ENCODE results near the gene KCTD17. TPM values are rescaled to one million over a fixed set of nuclear protein-coding genes. Genes with fewer than 3 reads are reported as not detected.

Gene KCTD17
- total and polyA plus RNA-seq, 2 donors from 2014 or later: 9.6 to 13.9 TPM

DNA sequence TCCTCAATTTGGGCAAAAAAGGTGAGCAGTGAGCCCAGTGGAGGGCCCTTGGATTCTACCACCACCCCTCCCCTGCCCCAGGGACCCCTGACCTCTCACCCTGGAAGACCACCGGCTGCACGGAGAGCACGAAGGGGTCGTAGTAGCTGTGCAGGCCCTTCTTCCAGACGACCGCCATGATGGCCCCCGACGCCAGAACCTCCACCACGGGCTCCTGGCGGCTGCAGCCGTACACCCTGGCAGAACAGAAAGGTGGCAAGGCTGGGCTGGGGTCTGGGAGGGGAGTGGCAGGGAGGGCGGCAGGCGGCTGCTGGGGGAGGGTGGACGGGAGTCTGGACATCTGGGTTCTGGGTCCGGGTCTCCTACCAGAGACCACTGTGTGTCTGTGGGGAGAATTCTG lies 34.6 kb downstream of the KCTD17 start:
- H3K9ac ChIP-seq (ENCODE audit: low read length in 3 of 3): no peak overlapping the region
- no peak for DNase-seq
- H3K4me1 ChIP-seq (ENCODE audit: control insufficient read depth in 2 of 3, insufficient read depth in 2 of 3, low read depth in 1 of 3, low read length in 3 of 3): no peaks in the 10 kb centered on the region
- H3K27me3 ChIP-seq (ENCODE audit: control insufficient read depth, insufficient read depth, low read length): no peaks in the 10 kb centered on the region
- H3K36me3 ChIP-seq (ENCODE audit: control insufficient read depth in 2 of 3, insufficient read depth in 3 of 3, low read length in 3 of 3): no peaks in the 10 kb centered on the region
- H3K4me3 ChIP-seq (ENCODE audit: low read length in 3 of 3): no peak overlapping the region
- intact Hi-C loops (cut with DNase I): loop anchor here (10.0 kb wide), 1 partner anchor 119 kb away; no protein-coding TSS in a partner anchor
- no peak for FAIRE-seq
- no peak for TF ChIP-seq CTCF (IDR thresholded peaks at IDR 0.05; ENCODE audit: borderline replicate concordance, extremely low read depth, insufficient read depth)
- H3K27ac ChIP-seq (ENCODE audit: low read depth in 2 of 2, low read length in 2 of 2): no peak overlapping the region
- H3K9me3 ChIP-seq (ENCODE audit: control insufficient read depth in 2 of 3, insufficient read depth in 1 of 3, low read length in 3 of 3): no peaks in the 10 kb centered on the region

DNA sequence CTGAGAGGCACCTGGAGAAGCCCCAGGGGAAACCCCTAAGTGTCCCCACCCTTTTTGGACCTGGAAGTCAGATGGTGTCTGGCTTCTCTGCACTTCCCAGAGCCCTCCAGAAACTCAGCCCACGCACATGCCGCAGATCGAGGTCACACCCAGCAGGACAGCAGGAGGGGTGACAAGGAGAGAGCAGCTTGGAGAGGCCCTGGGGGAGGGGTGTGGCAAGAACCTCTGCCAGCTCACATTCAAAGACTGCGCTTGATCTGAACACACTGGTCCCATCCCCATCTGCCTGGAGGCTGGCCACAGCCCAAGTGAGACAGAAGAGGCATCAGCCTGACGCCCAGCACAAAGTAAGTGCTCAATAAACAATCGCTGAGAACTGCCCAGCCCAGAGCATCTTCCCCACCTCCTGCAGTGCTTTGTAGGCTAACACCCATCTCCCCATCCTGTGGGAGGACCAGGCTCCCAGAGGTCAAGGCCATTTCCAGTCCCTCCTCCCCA lies 36.6 kb downstream of the KCTD17 start:
- FAIRE-seq: no peak

GRCh38 chr22:37088750-37089408 lies 37.3 kb downstream of the KCTD17 start:
- TF ChIP-seq CTCF (IDR thresholded peaks at IDR 0.05; ENCODE audit: borderline replicate concordance, extremely low read depth, insufficient read depth): no peak
- intact Hi-C loops (cut with DNase I): loop anchor here (10.0 kb wide), 1 partner anchor 116 kb away; no protein-coding TSS in a partner anchor

More for the DNA sequence above, 36.6 kb downstream of the KCTD17 start:
- DNase-seq: no peak
- H3K9me3 ChIP-seq (ENCODE audit: control insufficient read depth in 2 of 3, insufficient read depth in 1 of 3, low read length in 3 of 3): no peaks in the 10 kb centered on the region
- no peaks in the 10 kb centered on the region for H3K36me3 ChIP-seq (ENCODE audit: control insufficient read depth in 2 of 3, insufficient read depth in 3 of 3, low read length in 3 of 3)
- no peaks in the 10 kb centered on the region for H3K4me1 ChIP-seq (ENCODE audit: control insufficient read depth in 2 of 3, insufficient read depth in 2 of 3, low read depth in 1 of 3, low read length in 3 of 3)
- H3K27me3 ChIP-seq (ENCODE audit: control insufficient read depth, insufficient read depth, low read length): no peaks in the 10 kb centered on the region
- no peak overlapping the region for H3K9ac ChIP-seq (ENCODE audit: low read length in 3 of 3)
- H3K4me3 ChIP-seq (ENCODE audit: low read length in 3 of 3): no peak overlapping the region
- TF ChIP-seq CTCF (IDR thresholded peaks at IDR 0.05; ENCODE audit: borderline replicate concordance, extremely low read depth, insufficient read depth): no peak
- intact Hi-C loops (cut with DNase I): loop anchor here (10.0 kb wide), 1 partner anchor 117 kb away; no protein-coding TSS in a partner anchor
- no peak overlapping the region for H3K27ac ChIP-seq (ENCODE audit: low read depth in 2 of 2, low read length in 2 of 2)

More at GRCh38 chr22:37088750-37089408, 37.3 kb downstream of the KCTD17 start:
- no peaks in the 10 kb centered on the region for H3K9me3 ChIP-seq (ENCODE audit: control insufficient read depth in 2 of 3, insufficient read depth in 1 of 3, low read length in 3 of 3)
- no peak overlapping the region for H3K9ac ChIP-seq (ENCODE audit: low read length in 3 of 3)
- no peak for DNase-seq
- no peaks in the 10 kb centered on the region for H3K4me1 ChIP-seq (ENCODE audit: control insufficient read depth in 2 of 3, insufficient read depth in 2 of 3, low read depth in 1 of 3, low read length in 3 of 3)
- FAIRE-seq: no peak
- no peak overlapping the region for H3K4me3 ChIP-seq (ENCODE audit: low read length in 3 of 3)
- no peak overlapping the region for H3K27ac ChIP-seq (ENCODE audit: low read depth in 2 of 2, low read length in 2 of 2)
- H3K36me3 ChIP-seq (ENCODE audit: control insufficient read depth in 2 of 3, insufficient read depth in 3 of 3, low read length in 3 of 3): no peaks in the 10 kb centered on the region
- H3K27me3 ChIP-seq (ENCODE audit: control insufficient read depth, insufficient read depth, low read length): no peaks in the 10 kb centered on the region

Measured in kidney (tissue), 14 donors.